Stimulated activated CD4-positive, alpha-beta T cell treated with anti-CD3 and anti-CD28 coated beads, Interleukin-15, amount 100 ng/mL, for 48 hours (primary cell): ENCODE measurements around the gene PARVB.
"Not testable (repeated sequence)": the region's sequence is repeated elsewhere in the genome, so short reads cannot be mapped to it uniquely, and the experiment has no call there.

Experiments used
- DNase-seq, 2 donors: peaks; one replicate each; pipeline ENCODE4 v3.0.0-alpha.2; 2020; ENCODE audit warnings: low read depth in 2 of 2

The PARVB gene

DNA sequence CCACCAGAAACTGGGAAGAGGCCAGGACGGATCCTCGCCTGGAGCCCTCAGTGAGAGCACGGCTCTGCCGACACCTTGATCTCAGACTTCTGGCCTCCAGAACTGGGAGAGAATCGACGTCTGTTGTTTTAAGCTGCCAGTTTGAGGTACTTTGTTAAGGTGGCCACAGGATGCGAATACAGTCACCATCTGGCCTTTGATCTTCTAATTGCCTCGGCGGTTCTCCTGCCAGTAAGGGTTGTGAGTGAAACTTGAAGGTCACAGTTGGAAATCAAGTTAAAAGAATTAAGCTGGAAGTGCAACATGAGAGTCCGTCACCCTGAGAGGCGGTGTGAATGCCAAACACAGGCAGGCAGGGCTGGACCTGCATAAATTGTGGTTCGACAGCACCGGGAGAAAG, 27.9 kb downstream of the PARVB start:
- DNase-seq, result no peak

DNA sequence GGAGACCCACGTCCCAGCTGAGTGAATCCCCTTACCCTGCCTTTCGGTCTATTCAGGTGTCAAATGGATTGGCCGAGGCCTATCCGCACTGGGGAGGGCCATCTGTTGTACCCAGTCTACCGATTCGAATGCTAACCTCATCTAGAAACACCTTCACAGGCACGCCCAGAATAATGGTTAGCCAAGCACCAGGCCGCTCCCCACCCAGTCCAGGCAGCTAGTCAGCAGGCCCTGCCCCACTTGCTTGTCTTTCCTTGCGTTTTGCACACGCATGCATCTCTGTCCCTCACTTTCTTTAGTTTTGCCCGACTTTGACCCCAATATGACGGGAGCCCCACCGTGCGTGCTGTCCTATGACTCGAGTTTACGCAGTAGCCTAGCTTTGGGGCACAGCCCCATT, 31.7 kb downstream of the PARVB start:
- no peak for DNase-seq

DNA sequence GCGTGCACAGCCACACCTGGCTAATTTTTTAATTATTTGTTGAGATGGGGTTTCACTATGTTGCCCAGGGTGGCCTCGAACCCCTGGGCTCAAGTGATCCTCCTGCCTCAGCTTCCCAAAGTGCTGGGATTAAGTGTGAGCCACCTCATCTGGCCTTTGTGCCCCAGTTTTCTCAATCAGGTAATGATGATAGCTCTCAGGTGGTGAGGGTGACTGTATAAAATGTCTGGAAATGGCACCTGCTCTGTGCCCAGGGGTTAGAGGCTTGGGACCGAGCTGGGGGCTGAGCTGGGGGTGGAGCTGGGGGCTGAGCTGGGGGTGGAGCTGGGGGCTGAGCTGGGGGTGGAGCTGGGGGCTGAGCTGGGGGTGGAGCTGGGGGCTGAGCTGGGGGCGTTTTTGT, 32.5 kb downstream of the PARVB start:
- DNase-seq, result not testable (repeated sequence)

GRCh38 chr22:44057401-44057987, 33.4 kb downstream of the PARVB start:
- no peak for DNase-seq

DNA sequence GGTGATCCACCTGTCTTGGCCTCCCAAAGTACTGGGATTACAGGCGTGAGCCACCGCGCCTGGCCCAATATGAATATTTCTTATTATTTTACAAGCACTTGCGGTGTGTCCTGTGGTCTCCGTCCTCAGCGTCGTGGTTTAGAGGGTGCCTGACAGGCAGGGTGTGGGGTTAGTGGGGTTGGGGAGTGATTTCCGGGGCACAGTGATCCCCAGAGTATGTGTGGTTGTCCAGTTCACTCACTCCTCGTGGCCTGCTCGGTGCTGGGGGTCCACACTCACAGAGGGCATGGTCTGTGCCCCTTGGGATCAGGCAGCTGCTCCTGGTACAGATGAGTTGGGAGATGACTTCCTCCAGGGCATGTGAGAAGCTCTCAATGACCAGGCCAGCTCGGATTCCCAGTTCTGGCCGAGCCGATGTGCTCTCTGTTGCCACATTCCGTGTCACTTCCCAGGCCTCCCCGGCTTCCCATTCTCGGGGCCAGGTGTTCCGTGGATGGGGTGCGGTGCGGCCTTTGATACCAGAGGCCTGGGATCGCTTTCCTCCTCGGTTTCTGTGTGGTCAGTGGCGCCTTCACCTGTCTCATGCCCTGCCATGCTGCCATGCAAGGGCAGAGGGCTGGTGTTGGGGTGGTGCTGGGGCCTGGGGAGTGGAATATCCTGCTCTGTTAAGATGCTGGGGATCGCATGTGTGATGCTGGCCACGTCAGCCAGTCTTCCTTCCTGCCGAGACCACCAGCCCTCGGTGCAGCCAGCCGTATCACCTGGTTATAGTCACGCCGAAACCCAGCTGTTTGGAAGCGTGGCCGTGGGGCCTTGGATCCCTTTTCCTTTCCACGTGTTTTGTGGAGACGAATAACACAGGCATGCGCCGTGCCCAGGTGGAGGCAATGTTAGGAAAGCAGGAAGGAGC, 39.6 kb downstream of the PARVB start:
- no peak for DNase-seq

GRCh38 chr22:44067033-44067432, 42.9 kb downstream of the PARVB start:
- DNase-seq, result no peak

- DNase-seq, result no peak
Observed at GRCh38 chr22:44067901-44068300, 43.8 kb downstream of the PARVB start.

DNA sequence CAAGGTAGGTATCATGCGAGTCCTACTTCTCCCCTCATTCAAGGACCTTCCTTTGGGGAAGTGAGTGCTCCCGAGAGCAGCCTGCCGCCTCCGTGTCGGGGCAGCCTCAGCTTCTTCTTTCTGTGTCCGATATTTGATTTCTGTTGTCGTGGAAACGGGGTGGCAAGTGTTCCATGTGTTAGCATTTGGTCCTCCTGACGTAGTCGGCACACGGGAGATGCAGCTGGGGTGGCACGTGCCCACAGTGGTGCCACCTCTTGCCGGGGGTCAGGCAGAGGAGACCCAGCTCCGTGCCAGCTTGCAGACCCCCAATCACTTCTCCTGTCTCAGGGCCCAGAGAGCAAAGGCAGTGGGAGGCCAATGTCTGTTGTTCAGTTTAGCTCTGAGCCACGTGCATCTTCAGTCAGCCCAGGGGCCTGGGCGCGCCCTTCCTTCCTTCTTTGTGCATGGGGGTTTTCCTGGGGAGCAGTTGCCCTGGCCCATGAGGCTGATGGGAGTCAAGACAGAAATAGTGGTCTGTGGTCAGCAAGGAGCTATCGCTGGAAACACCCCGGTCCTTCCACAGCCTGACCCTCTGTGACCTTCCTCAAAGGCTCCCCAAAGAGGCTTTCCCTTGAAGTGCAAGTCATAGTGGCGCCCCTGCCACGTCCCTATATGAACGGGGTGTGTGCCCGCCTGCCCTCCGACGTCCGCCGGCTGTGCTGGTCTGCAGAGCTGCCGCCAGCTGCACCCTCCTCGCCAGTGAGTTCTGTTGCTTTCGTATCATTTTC, 44.5 kb downstream of the PARVB start:
- no peak for DNase-seq

DNA sequence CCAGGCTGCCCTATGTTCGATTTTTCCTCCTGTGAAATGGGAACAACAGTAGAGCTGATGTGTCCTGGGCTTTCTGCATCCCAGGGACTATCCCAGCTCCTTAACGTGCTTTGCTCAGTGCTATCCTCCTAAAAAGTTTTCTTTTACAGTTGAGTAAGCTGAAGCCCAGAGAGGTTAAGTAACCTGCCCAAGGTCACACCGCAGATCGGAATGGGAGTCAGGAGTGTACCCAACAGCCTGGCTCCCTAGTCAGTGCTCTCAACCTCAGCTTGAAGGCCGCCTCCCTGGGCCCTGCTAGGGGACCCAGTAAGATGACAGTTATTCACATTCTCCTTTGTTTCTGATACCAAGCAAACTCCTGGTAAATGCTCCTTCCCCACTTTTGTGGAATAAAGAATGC, 45.9 kb downstream of the PARVB start:
- DNase-seq, result no peak

DNA sequence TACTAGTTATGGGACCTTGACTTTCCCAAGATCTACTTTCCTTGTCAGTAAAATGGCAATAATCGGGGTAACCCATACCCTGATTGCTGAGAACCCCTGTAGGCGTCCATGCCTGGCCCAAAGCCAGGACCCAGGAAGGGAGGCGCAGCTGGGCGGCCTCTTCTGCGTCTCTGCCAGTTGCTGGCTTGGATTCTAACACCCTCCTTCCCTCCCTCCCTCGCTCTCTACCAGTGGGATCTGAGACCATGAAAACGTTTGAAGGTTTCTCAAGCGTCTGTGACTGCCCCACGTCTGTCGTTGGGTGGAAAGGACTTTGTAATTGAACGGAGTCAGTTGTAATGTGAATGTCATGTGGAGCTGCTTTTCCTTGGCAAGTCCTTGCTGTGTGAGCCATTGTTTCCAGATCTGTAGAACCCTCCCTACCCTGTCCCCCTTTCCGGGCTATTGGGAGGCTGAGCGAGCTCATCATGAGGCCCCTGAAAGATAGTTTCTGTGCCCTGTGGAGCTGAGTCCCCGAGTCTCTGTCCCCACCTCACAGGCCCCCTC, 47.8 kb downstream of the PARVB start:
- DNase-seq, result no peak

DNA sequence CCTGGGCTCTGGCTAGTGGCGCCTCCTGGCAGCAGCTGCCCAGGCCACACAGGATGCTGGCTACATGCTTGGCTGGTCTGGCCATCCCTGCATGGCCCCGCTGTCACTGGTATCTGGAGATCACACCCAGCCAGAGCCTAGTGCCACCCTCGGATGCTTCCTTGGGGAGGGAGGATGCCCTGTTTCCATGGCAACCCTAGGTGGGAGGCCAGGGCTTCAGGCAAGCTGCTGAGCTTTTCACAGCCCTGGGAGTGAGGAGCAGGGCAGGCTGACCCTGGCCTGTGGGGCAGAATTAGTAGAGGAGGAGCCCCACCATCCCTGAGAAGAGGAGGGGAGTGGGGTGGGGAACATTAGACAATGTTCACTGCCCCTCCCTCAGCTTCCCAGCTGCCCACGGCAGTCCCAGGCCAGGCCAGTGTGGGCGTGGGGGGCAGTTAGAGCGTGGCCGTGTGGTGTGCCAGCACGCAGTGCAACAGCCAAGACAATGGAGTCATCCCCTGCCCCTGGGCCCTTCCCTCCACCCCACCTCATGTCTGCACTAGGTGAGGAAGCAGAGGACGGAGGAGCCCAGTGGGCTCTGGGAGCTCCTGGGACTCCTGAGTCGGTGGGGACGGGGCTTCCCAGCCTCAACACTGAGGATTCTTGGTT, 50.4 kb downstream of the PARVB start:
- DNase-seq, result no peak

DNA sequence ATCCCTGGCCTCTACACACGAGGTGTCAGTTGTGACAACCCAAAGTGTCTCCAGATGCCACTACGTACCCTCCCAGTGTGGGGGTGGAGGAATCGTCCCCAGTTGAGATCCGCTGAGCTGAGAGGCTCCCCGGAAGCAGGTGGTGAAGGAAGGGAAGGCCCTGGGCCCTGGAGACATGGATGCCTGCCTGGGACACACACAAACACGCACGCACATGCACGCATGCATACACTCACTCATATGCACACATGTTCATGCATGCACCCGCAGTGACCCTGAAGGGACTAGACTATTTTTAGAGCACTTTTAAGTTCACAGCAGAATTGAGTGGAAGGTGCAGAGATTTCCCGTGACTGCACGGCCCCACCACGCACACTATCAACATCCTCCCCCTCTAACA, 50.9 kb downstream of the PARVB start:
- no peak for DNase-seq

DNA sequence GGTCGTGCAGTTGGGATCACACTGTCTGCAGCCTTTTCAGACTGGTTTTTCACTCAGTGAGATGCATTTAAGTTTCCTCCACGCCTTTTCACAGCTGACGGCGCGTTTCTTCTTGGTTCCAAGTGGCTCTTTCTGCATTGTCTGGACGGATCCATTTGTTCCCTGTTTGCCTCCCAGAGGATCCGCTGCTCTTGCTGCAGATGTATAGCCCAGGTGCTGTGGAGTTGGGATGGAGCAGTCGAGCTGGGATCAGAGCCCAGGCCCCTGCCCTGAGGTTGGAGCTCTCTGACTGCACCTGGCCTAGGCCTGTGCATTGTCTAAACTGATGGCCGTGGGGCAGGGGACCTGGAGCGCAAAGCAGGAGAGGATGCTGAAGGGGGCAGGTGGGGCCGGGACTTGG, 51.6 kb downstream of the PARVB start:
- DNase-seq, result no peak

- DNase-seq, result no peak
Observed at GRCh38 chr22:44076825-44077224, 52.7 kb downstream of the PARVB start.

DNA sequence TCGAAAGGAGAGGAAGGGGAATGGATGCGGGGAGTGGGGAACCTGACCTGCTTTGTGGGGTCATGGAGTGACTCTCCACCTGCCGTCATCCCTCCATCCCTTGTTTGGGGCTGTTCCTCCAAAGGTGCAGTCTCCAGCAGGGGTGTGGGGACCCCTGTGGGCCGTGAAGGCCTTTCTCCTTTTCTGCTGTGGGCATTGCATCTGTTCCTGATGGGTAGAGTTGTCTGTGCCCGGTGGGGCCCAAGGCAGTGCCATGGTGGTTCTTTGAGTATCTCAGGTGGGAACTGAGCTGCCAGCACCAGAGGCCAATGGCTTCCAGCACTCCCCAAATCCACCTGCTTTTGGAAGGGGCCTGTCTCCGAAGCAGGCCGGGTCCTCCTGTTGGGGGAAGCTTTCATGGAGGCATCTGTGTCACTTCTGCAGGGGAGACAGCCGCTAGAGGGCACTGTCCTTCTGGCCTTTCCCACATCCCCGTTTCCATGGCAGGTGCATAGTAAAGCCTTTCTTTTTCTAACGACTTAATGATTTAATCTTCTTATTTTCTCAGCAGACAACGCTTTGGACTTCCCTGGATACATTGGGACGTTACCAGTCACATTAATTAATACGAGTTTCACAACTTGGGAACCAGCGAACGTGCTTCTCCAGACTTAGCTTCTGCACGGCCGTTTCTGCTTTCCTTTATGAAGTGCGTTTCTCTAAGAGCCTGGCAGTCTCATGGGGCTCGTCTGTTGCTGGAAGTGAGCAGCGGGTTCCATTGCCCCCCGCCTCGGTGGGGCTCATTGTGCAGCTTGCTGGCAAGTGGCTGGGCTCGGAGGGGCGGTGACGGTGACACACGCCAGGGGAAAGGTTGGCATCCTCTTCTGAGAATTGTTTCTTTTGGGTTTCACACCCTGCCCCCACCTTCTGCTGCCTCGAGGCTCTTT, 57.1 kb downstream of the PARVB start:
- DNase-seq, result peak; percentile 31 to 52

DNA sequence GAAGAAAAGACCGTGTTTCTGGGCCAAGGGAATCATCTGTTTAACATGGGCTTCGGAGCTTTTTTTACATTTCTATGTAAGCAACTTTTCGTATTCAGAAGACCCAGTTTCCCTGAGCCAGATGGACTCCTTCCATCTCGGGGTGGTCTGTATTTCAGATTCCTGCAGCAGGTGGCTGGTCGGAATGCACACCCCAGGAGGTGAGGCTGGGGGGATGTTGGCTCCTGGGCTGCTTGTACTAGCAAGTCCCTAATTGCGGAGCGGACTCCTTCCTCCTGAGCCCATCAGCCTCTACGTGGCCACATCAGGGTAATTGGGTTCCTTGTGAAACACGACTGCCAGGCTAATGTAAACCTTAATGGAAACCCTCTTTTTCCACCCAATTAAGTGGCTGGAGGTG, 58.7 kb downstream of the PARVB start:
- no peak for DNase-seq

GRCh38 chr22:44084044-44084772, 60.1 kb downstream of the PARVB start:
- no peak for DNase-seq

DNA sequence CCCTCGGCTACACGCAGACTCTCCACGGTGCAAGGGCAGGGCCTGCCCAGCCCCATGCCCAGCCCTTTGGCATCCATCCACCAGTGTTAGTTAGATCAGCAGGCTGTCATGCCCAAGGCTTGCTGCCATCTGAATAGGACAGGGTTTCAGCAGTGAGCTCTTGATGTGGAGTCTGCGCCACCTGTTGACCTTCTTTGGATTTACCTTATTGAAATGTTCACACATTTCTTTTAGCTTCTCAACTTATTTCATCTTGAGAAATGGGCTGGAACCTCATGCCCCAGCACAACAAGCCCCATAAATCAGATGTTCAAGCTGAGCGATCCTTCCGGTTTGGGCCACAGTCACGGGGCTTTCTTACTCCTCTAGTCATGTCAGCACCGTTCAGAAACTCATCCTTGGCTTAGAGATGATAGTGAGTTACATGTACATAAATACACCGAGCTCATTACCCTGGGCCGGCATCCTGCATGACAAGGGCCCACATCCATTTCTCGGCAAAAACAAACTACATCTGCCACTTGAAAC, 61.7 kb downstream of the PARVB start:
- no peak for DNase-seq

- no peak for DNase-seq
Observed at GRCh38 chr22:44086271-44087088, 62.4 kb downstream of the PARVB start.
